ENCODE measurements around the gene ZNF554. TPM values are rescaled to one million over a fixed set of nuclear protein-coding genes. Genes with fewer than 3 reads are reported as not detected.

ZNF554 gene
- total and polyA plus RNA-seq, 2 of the 8 experiments (the other 6 are each of a cell fraction or from before 2014, with no cell fraction given): 1.8 to 5.7 TPM

- Histone ChIP-seq H2BK5ac (ENCODE audit: low read depth, low read length) (no peak overlapping the region), H3K27me3 (replicated peaks in 1 of 4; ENCODE audit: control insufficient read depth in 3 of 4, extremely low read depth in 1 of 4, insufficient read depth in 3 of 4, low read length in 3 of 4) (no peaks in the 10 kb centered on the region), H3K4me1 (replicated peaks in 1 of 4; ENCODE audit: control insufficient read depth in 3 of 4, insufficient read depth in 4 of 4, low read length in 3 of 4) (no peaks in the 10 kb centered on the region), H3K23me2 (ENCODE audit: low read depth, low read length) (peaks cover under 1% of the 10 kb centered on the region; the same call in 1 of the 2 replicates), H4K20me1 (replicated peaks in 1 of 2; ENCODE audit: control insufficient read depth in 1 of 2, insufficient read depth in 2 of 2, low read length in 2 of 2) (peaks cover 7% of the 10 kb centered on the region in 2 experiments), H2BK15ac (ENCODE audit: low read length) (no peak overlapping the region), H3K18ac (ENCODE audit: extremely low read depth, low read length) (no peak overlapping the region), H4K8ac (ENCODE audit: extremely low read depth, insufficient read depth, low read length) (no peak overlapping the region; the same call in 1 of the 2 replicates), H3K9me3 (ENCODE audit: insufficient read depth in 2 of 2, low read depth in 1 of 2, low read length in 1 of 2) (no peaks in the 10 kb centered on the region), H3K4ac (replicated peaks; ENCODE audit: insufficient read length, low read depth, low read length) (no peak overlapping the region), H2BK12ac (ENCODE audit: low read depth, low read length) (no peak overlapping the region), H2BK120ac (replicated peaks; ENCODE audit: low read depth, low read length) (no peak overlapping the region), H2BK20ac (ENCODE audit: low read length) (no peak overlapping the region), H3K79me2 (ENCODE audit: control insufficient read depth in 1 of 2, insufficient read depth in 2 of 2, low read length in 2 of 2) (no peaks in the 10 kb centered on the region), H3K14ac (ENCODE audit: insufficient read length) (no peak overlapping the region), H3K4me3 (ENCODE audit: extremely low read depth in 1 of 4, insufficient read depth in 2 of 4, low read depth in 3 of 4, low read length in 4 of 4) (no peak overlapping the region), H3K23ac (ENCODE audit: insufficient read length) (no peak overlapping the region), H3K56ac (replicated peaks; ENCODE audit: insufficient read length, low read depth, low read length) (no peak overlapping the region), H3K36me3 (ENCODE audit: control insufficient read depth in 2 of 4, insufficient read depth in 4 of 4, low read length in 3 of 4) (peaks cover 11 to 33% (median 23%) of the 10 kb centered on the region in 4 experiments; a peak in 6 of 8 replicates), H2AK5ac (ENCODE audit: low read depth, low read length) (no peak overlapping the region), H4K5ac (ENCODE audit: insufficient read length, low read depth, low read length) (no peak overlapping the region), H4K91ac (replicated peaks; ENCODE audit: insufficient read length, low read length) (no peak overlapping the region), H3K4me2 (ENCODE audit: insufficient read depth in 1 of 2, low read depth in 2 of 2, low read length in 2 of 2) (no peak overlapping the region), H3K27ac (ENCODE audit: low read depth, low read length) (no peak overlapping the region), H2AFZ (ENCODE audit: low read length) (no peak overlapping the region), H3K9ac (replicated peaks in 1 of 4; ENCODE audit: extremely low read depth in 1 of 4, low read depth in 3 of 4, low read length in 3 of 4) (no peak overlapping the region), H3K79me1 (ENCODE audit: low read depth, low read length) (no peaks in the 10 kb centered on the region)
- POLR2A ChIA-PET (ENCODE audit: partially characterized antibody): no interaction called here
- FAIRE-seq (no peak), DNase-seq (ENCODE audit: low read depth in 1 of 2, low spot score in 2 of 2) (no peak)
- WGBS, 2 experiments (ENCODE audit: extremely low coverage in 1 of 2, insufficient coverage in 1 of 2, insufficient read length in 1 of 2, insufficient replicate concordance in 2 of 2, low coverage in 1 of 2, low lambda C conversion rate in 2 of 2, missing lambda C conversion rate in 1 of 2): 93% methylated on average over 13 of the region's 13 CpGs; no CpG with 5 or more reads in 1 of the 2 experiments
- CTCF ChIA-PET (ENCODE audit: partially characterized antibody): no interaction called here
- TF ChIP-seq JUND (IDR thresholded peaks at IDR 0.05; ENCODE audit: low read length) (no peak), SP1 (IDR thresholded peaks at IDR 0.05; ENCODE audit: low read depth, low read length) (no peak), POU5F1 (IDR thresholded peaks at IDR 0.05; ENCODE audit: low read depth, low read length) (no peak), RBBP5 (IDR thresholded peaks at IDR 0.05; ENCODE audit: borderline replicate concordance, low read depth, low read length) (no peak), CBX8 (IDR thresholded peaks at IDR 0.05; ENCODE audit: borderline replicate concordance, low read depth, low read length) (no peak), TAF1 (IDR thresholded peaks at IDR 0.05; ENCODE audit: low read depth, low read length) (no peak), HDAC6 (IDR thresholded peaks at IDR 0.05; ENCODE audit: low read depth, low read length) (no peak), FOSL1 (IDR thresholded peaks at IDR 0.05; ENCODE audit: insufficient read depth, low read depth, low read length) (no peak), RNF2 (IDR thresholded peaks at IDR 0.05; ENCODE audit: borderline replicate concordance, low read depth, low read length, missing control alignments, poor library complexity, severe bottlenecking) (no peak), GABPA (IDR thresholded peaks at IDR 0.05; ENCODE audit: borderline replicate concordance, insufficient read depth, low read length) (no peak), EP300 (IDR thresholded peaks at IDR 0.05; ENCODE audit: borderline replicate concordance in 1 of 2, low read depth in 2 of 2, low read length in 2 of 2) (no peak), KDM1A (IDR thresholded peaks at IDR 0.05; ENCODE audit: borderline replicate concordance, low read length) (no peak)
Observed at GRCh38 chr19:2815191-2815614, 4.5 kb upstream of the ZNF554 start.
